Upper lobe of left lung (tissue), 4 donors: Measurements from ENCODE around the gene ATP9B.

Source experiments
- CTCF ChIP-seq, 6 experiments: fragments of 450-650 bp in 4 of 6; fragments of 200-600 bp in 2 of 6; sonication (generic) in 2 of 6; IDR thresholded peaks; one replicate each; pipeline ENCODE4 v1.5.1; 2016 to 2019; ENCODE audit warnings: antibody characterized with exemption in 6 of 6
- POLR2AphosphoS5 ChIP-seq, 2 donors: sonication (generic); formaldehyde crosslinking; IDR thresholded peaks; one replicate each; pipeline ENCODE4 v1.5.1; 2017; ENCODE audit warnings: antibody characterized with exemption in 2 of 2

- TF ChIP-seq POLR2AphosphoS5 (IDR thresholded peaks at IDR 0.05) (no peak), CTCF (IDR thresholded peaks at IDR 0.05) (no peak)
Measured at GRCh38 chr18:79367989-79368388, 298.8 kb downstream of the ATP9B start.
